Left ventricle myocardium inferior (tissue), 1 donor: Measurements from ENCODE around the gene RIPOR1. TPM values are rescaled to one million over a fixed set of nuclear protein-coding genes. Genes with fewer than 3 reads are reported as not detected.

ENCODE experiments used
- DNase-seq: peaks from one replicate; pipeline ENCODE4 v3.0.0-alpha.2; 2020
- H3K27ac ChIP-seq: fragments of 200-600 bp; replicated peaks from 2 replicates; pipeline ENCODE4 v1.8.0; 2021
- H3K27me3 ChIP-seq: fragments of 200-600 bp; 2 replicates; pipeline ENCODE4 v1.8.0; 2021; ENCODE audit warnings: low read depth
- H3K36me3 ChIP-seq: fragments of 200-600 bp; 2 replicates; pipeline ENCODE4 v1.8.0; 2021
- H3K4me1 ChIP-seq: fragments of 200-600 bp; 2 replicates; pipeline ENCODE4 v1.8.0; 2021
- H3K4me3 ChIP-seq: fragments of 200-600 bp; 2 replicates; pipeline ENCODE4 v1.8.0; 2021; ENCODE audit warnings: mild to moderate bottlenecking, moderate library complexity
- H3K9me3 ChIP-seq: fragments of 200-600 bp; replicated peaks from 2 replicates; pipeline ENCODE4 v1.8.0; 2021
- CTCF ChIP-seq: fragments of 200-600 bp; IDR thresholded peaks from 2 replicates; pipeline ENCODE4 v1.8.0; 2021; ENCODE audit warnings: antibody characterized with exemption, mild to moderate bottlenecking, borderline replicate concordance
- intact Hi-C: fragments of 100-400 bp; cut with micrococcal nuclease; formaldehyde crosslinking; loops from one replicate; pipeline ENCODE4 v1.11.0; 2022
- total RNA-seq: library from RNA; stranded (reverse); fragmentation: NEBNext Ultra II Directional; extraction: Animal tissue kit (Norgen Biotek cat#: 25700); gene quantifications from one replicate; pipeline ENCODE4 v1.2.1, GENCODE V29; 2021
- donor health status: DM: no; HTN: yes; CAD: no; lungs with severe emphysema.

RIPOR1 gene
- total RNA-seq, 1 donor from 2014 or later = 79.7 TPM

- Histone ChIP-seq H3K36me3 (no peaks in the 10 kb centered on the region), H3K4me1 (peaks cover 10% of the 10 kb centered on the region), H3K27ac (no peak overlapping the region), H3K4me3 (no peak overlapping the region), H3K9me3 (no peaks in the 10 kb centered on the region), H3K27me3 (no peaks in the 10 kb centered on the region)
- no peak for TF ChIP-seq CTCF
- no peak for DNase-seq
- intact Hi-C loops = no loop called here
These were observed 12.1 kb upstream of the RIPOR1 start for GRCh38 chr16:67516296-67517154.

GRCh38 chr16:67517155-67517445 lies 11.5 kb upstream of the RIPOR1 start:
- Histone ChIP-seq H3K4me1 (peaks cover 16% of the 10 kb centered on the region), H3K9me3 (no peaks in the 10 kb centered on the region), H3K36me3 (no peaks in the 10 kb centered on the region), H3K27ac (no peak overlapping the region), H3K4me3 (no peak overlapping the region), H3K27me3 (no peaks in the 10 kb centered on the region)
- no peak for DNase-seq
- intact Hi-C loops = no loop called here
- TF ChIP-seq CTCF = no peak

DNA sequence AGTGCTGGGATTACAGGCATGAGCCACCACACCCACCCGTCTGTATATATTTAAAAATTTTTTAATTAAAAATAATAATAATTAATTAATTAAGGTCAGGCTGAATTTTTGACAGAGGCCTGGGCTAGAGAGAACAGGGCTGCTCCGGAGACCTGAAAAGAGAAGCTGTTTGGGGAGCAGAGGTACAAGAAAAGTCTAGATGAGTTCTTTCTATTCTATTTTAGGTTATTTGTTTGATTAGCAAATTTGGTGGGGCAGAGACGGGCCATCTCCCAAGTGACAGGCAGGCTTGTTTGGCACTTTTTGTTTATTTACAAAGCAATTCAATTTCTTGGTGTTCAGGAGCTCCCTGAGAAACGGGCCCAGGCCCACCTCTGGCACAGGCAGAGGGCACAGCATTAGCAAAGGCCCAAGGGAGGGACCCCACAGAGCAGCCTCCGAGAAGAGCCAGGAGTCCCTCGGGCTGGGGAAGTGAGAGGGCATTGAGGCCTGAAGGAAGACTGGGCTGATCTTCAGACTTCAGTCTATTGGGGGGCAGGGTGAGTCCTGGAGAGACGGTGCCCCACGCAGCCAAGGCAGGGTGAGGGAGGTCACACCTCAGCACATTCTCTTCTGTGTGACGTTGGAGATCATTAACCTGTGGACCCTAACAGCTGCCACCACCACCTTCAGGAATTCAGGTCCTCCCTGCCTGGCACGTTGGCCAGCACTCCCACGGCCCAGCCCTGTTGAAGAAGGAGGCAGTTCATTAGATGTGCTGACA lies 10.8 kb upstream of the RIPOR1 start:
- H3K9me3 ChIP-seq = no peaks in the 10 kb centered on the region
- no peaks in the 10 kb centered on the region for H3K27me3 ChIP-seq
- intact Hi-C loops = no loop called here
- H3K4me3 ChIP-seq = no peak overlapping the region
- H3K4me1 ChIP-seq = peaks cover 18% of the 10 kb centered on the region
- no peak overlapping the region for H3K27ac ChIP-seq
- no peaks in the 10 kb centered on the region for H3K36me3 ChIP-seq
- DNase-seq = no peak
- TF ChIP-seq CTCF = no peak

DNA sequence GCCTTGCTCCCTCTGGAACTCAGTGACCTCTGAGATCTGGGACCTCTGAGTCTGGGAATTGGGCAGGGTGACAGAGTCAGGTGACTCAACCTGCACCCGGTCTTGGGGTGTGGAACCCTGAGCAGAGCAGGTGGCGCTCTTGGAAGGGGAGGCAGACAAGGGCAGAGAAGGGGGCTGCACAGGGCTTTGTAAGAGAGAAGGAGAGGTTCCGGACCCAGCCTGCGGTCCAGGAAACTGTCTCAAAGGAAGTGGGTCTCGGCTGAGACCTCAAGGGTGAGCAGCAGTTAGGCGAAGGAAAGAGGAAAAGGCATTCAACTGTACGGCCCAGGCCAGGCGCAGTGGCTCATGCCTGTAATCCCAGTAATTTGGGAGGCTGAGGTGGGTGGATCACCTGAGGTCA lies 10.0 kb upstream of the RIPOR1 start:
- Histone ChIP-seq H3K27ac (no peak overlapping the region), H3K4me1 (peaks cover 18% of the 10 kb centered on the region), H3K36me3 (no peaks in the 10 kb centered on the region), H3K9me3 (no peaks in the 10 kb centered on the region), H3K4me3 (no peak overlapping the region), H3K27me3 (no peaks in the 10 kb centered on the region)
- intact Hi-C loops = no loop called here
- no peak for TF ChIP-seq CTCF
- no peak for DNase-seq

GRCh38 chr16:67519242-67519641 lies 9.4 kb upstream of the RIPOR1 start:
- intact Hi-C loops = no loop called here
- Histone ChIP-seq H3K36me3 (no peaks in the 10 kb centered on the region), H3K4me3 (no peak overlapping the region), H3K27me3 (no peaks in the 10 kb centered on the region), H3K4me1 (peaks cover 14% of the 10 kb centered on the region), H3K9me3 (no peaks in the 10 kb centered on the region), H3K27ac (no peak overlapping the region)
- DNase-seq = no peak
- no peak for TF ChIP-seq CTCF
